CD4-positive, alpha-beta T cell treated with Interleukin-17A for 1 hour (primary cell): ENCODE measurements around the gene C11orf91.
"Not testable (repeated sequence)": the region's sequence is repeated elsewhere in the genome, so short reads cannot be mapped to it uniquely, and the experiment has no call there.

ENCODE experiments used
- DNase-seq: peaks from one replicate; pipeline ENCODE4 v3.0.0-alpha.2; 2020

C11orf91 gene

GRCh38 chr11:33668468-33668825, 32.2 kb downstream of the C11orf91 start:
- no peak for DNase-seq

- DNase-seq: no peak
Observed at GRCh38 chr11:33667819-33668467, 32.7 kb downstream of the C11orf91 start.

- no peak for DNase-seq
Observed at GRCh38 chr11:33665350-33666106, 35.1 kb downstream of the C11orf91 start.

DNA sequence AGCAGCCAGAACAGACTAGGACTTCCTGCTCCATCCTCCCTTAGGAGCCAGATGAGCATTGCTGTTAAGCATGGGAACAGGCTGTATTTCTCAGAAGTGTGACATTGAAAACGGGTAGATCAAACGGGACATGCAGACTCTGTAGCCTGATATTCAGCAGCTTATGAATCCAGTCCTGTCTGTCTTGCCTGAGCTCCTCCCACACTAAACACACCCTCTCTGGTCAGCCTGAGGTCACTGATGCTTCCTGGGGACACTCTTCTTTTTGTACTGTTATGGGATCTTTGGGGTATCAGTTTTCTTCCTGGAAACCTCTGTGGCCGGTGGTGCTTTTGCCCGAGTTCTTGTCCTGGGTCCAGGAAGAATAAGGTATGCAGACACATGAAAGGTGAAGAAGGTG, 35.8 kb downstream of the C11orf91 start:
- DNase-seq: no peak

- DNase-seq: no peak
Observed at GRCh38 chr11:33664166-33664565, 36.5 kb downstream of the C11orf91 start.

GRCh38 chr11:33663121-33663520, 37.5 kb downstream of the C11orf91 start:
- no peak for DNase-seq

DNA sequence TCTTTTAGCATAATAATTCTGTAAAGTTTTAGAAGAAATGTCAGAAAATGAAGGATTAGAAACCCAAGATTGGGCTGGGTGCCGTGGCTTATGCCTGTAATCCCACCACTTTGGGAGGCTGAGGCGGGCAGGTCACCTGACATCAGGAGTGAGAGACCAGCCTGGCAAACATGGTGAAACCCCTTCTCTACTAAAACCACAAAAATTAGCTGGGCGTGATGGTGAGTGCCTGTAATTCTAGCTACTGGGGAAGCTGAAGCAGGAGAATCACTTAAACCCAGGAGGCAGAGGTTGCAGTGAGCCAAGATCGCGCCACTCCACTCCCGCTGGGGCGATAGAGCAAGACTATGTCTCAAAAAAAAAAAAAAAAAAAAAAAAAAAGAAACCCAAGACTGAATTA, 39.1 kb downstream of the C11orf91 start:
- DNase-seq: not testable (repeated sequence)

GRCh38 chr11:33660962-33661361, 39.7 kb downstream of the C11orf91 start:
- no peak for DNase-seq

DNA sequence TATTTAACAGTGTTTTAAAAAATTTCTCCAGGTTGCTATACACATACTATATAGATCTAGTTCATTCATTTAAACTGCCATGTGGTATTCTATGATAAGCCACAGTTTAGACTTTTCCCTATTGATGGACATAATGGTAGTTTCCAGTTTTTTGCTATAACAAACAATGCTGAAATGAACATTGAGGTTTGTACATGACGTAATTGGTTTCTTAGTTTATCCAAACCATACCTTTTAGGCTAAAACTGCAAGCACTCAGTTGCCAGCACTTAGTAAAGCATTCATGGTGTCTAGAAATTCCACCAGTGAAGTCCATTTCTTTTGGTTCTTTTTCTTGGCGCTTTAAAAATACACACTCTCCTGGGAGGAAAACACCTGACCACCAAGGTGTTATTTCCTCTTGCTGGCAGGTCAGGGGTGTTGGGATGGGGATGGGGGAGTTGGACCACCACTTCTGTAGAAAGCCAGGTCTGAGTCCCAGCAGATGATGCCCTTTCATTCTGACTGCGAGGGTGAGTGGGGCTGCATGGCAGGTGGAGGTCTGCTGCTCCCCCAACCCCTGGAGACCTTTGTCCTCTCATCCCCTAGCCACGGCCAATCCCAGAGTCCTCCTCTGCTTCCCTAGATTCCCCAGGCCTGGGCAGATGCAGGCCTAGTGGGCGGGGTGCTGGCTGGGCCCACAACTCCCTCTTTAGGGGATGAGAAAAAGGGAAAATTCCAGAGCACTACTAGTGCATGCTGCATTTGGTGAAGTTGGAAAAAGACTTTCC, 41.1 kb downstream of the C11orf91 start:
- no peak for DNase-seq

GRCh38 chr11:33658195-33658900, 42.3 kb downstream of the C11orf91 start:
- no peak for DNase-seq

GRCh38 chr11:33657757-33658156, 42.9 kb downstream of the C11orf91 start:
- no peak for DNase-seq

- no peak for DNase-seq
Observed at GRCh38 chr11:33656768-33657167, 43.9 kb downstream of the C11orf91 start.

GRCh38 chr11:33655842-33656600, 44.6 kb downstream of the C11orf91 start:
- no peak for DNase-seq

- DNase-seq: no peak
Observed at GRCh38 chr11:33654594-33654993, 46.0 kb downstream of the C11orf91 start.

DNA sequence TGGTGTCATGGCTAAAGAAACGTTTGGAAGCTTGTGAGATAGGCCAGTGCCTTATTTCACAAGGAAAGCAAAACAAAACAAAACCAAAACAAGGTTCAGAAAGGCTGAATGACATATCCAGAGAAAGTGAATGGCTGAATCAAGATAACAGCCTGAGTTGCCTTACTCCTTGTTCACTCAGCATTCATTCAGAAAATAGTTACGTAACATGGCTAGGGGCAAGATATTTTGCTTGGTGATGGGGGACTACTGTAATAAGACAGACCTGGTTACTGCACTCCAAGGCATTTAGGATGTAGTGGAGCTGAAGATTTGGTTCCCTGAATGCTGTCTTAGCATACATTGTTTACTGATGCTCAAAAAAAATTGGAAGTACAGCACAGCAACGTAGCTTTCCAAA, 47.7 kb downstream of the C11orf91 start:
- no peak for DNase-seq

GRCh38 chr11:33652431-33652830, 48.2 kb downstream of the C11orf91 start:
- no peak for DNase-seq

DNA sequence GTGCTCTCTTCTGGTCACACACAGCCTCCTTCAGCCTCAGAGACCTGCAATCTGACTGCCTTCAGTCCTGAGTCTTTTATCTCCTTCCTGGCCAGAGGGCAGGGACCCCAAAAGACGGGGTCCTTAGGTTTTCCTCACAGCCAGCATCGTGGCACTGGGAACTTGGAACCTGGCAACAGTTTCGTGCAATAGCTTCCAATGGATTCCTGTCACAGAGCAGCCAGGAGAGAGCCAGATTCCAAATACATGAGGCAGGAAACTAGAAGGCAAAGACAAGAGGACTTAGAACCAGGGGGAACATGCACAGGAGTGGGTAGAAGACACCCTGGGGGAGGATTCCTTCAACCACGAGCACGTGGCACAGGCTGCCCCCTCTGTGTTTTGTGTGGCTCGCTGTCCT, 48.6 kb downstream of the C11orf91 start:
- no peak for DNase-seq

DNA sequence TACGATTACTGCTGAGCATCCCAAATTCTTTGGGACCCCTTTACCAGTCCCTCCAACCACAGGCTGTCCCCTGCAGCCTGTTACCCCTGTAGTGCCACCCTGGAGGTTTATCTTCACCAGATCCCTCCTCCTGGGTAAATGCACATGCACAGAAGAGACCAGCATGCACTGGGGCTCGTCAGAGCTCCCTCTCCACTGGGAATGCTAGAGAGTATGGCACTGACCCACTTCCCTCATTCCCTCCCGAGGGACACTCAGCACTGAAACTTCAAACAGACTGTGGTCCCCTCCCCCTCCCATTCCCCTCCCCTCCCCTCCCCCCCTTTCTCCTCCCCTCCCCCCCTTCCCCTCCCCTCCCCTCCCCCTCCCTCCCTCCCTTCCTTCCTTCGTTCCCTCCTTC, 49.1 kb downstream of the C11orf91 start:
- DNase-seq: no peak

DNA sequence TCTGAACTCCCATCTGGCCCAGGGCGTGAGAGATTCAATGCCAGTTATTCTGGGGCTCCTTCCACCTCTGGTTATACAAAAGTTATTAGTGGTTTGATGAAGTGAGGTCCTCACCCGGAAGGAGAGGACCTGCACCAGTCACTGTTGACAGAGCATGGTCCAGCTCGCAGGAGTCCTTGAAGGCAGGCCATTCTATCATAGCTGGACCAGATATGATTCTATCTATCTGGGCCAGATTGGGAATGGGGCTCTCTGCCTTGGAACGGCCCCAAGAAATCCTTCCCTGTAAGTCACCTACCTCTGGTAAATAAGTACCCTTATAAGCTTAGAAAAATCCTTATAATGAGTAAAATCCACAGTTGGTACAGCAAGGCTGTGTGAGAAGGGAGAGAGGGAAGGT, 50.7 kb downstream of the C11orf91 start:
- no peak for DNase-seq
